Activated naive CD4-positive, alpha-beta T cell treated with anti-CD3 and anti-CD28 coated beads, Interleukin-2, amount 50 U/mL, for 16 hours (primary cell): ENCODE data around the gene STMN3.

Source experiments
- DNase-seq: peaks from one replicate; pipeline ENCODE4 v3.0.0-alpha.2; 2020

Gene STMN3

GRCh38 chr20:63691711-63692435 lies 38.6 kb upstream of the STMN3 start:
- DNase-seq, result no peak

- DNase-seq, result peak; percentile 10
Measured at GRCh38 chr20:63690898-63691710, 37.9 kb upstream of the STMN3 start.

- no peak for DNase-seq
Measured at GRCh38 chr20:63690003-63690897, 37.0 kb upstream of the STMN3 start.

GRCh38 chr20:63689046-63690002 lies 36.1 kb upstream of the STMN3 start:
- DNase-seq, result no peak

- DNase-seq, result no peak
Measured at GRCh38 chr20:63688228-63689045, 35.2 kb upstream of the STMN3 start.

- no peak for DNase-seq
Measured at GRCh38 chr20:63687419-63688178, 34.4 kb upstream of the STMN3 start.

- DNase-seq, result peak; percentile 66
Measured at GRCh38 chr20:63686492-63687321, 33.5 kb upstream of the STMN3 start.

- no peak for DNase-seq
Measured at GRCh38 chr20:63686094-63686491, 32.9 kb upstream of the STMN3 start.

- DNase-seq, result no peak
Measured at GRCh38 chr20:63685269-63686026, 32.2 kb upstream of the STMN3 start.

GRCh38 chr20:63682384-63683139 lies 29.3 kb upstream of the STMN3 start:
- no peak for DNase-seq

GRCh38 chr20:63681609-63682142 lies 28.5 kb upstream of the STMN3 start:
- DNase-seq, result no peak

- DNase-seq, result no peak
Measured at GRCh38 chr20:63680857-63681608, 27.8 kb upstream of the STMN3 start.

GRCh38 chr20:63680427-63680826 lies 27.2 kb upstream of the STMN3 start:
- no peak for DNase-seq

- DNase-seq, result no peak
Measured at GRCh38 chr20:63679799-63680305, 26.6 kb upstream of the STMN3 start.

- no peak for DNase-seq
Measured at GRCh38 chr20:63678667-63679465, 25.6 kb upstream of the STMN3 start.

GRCh38 chr20:63678071-63678470 lies 24.8 kb upstream of the STMN3 start:
- no peak for DNase-seq
